Measurements from ENCODE around the gene CAMK1D.
A peak's percentile ranks its signal among the peaks of the same experiment; 100 is the strongest.

The CAMK1D gene

GRCh38 chr10:12780634-12781601 lies 431.6 kb downstream of the CAMK1D start:
- DNase-seq = no peak

GRCh38 chr10:12781976-12782375 lies 432.6 kb downstream of the CAMK1D start:
- DNase-seq = no peak

- DNase-seq = peak; percentile 48
Observed at GRCh38 chr10:12782537-12782936, 433.2 kb downstream of the CAMK1D start.

GRCh38 chr10:12783293-12783692 lies 433.9 kb downstream of the CAMK1D start:
- DNase-seq = no peak

GRCh38 chr10:12784646-12785045 lies 435.3 kb downstream of the CAMK1D start:
- DNase-seq = no peak

GRCh38 chr10:12785415-12785831 lies 436.1 kb downstream of the CAMK1D start:
- no peak for DNase-seq

GRCh38 chr10:12787297-12787696 lies 437.9 kb downstream of the CAMK1D start:
- DNase-seq = no peak

- no peak for DNase-seq
Observed at GRCh38 chr10:12788277-12788676, 438.9 kb downstream of the CAMK1D start.

- DNase-seq = no peak
Observed at GRCh38 chr10:12790270-12790669, 440.9 kb downstream of the CAMK1D start.

GRCh38 chr10:12791728-12792127 lies 442.4 kb downstream of the CAMK1D start:
- DNase-seq = no peak

- DNase-seq = no peak
Observed at GRCh38 chr10:12792889-12793556, 443.7 kb downstream of the CAMK1D start.

- DNase-seq = no peak
Observed at GRCh38 chr10:12795315-12796110, 446.2 kb downstream of the CAMK1D start.

- DNase-seq = no peak
Observed at GRCh38 chr10:12796401-12797160, 447.2 kb downstream of the CAMK1D start.

- no peak for DNase-seq
Observed at GRCh38 chr10:12797471-12798262, 448.3 kb downstream of the CAMK1D start.

- no peak for DNase-seq
Observed at GRCh38 chr10:12799144-12799543, 449.8 kb downstream of the CAMK1D start.

- DNase-seq = no peak
Observed at GRCh38 chr10:12799714-12800113, 450.4 kb downstream of the CAMK1D start.

GRCh38 chr10:12800302-12800701 lies 451.0 kb downstream of the CAMK1D start:
- no peak for DNase-seq

- DNase-seq = no peak
Observed at GRCh38 chr10:12801214-12802087, 452.1 kb downstream of the CAMK1D start.

GRCh38 chr10:12803776-12804175 lies 454.4 kb downstream of the CAMK1D start:
- no peak for DNase-seq

All from CD4-positive, alpha-beta T cell treated with Interleukin-17A for 4 hours (primary cell).